ENCODE results near the gene PEAK1. TPM values are rescaled to one million over a fixed set of nuclear protein-coding genes. Genes with fewer than 3 reads are reported as not detected.
"Not testable (repeated sequence)": the region's sequence is repeated elsewhere in the genome, so short reads cannot be mapped to it uniquely, and the experiment has no call there.

PEAK1 gene
- total RNA-seq, 1 experiment from 2014 or later, result 13.8 TPM

DNA sequence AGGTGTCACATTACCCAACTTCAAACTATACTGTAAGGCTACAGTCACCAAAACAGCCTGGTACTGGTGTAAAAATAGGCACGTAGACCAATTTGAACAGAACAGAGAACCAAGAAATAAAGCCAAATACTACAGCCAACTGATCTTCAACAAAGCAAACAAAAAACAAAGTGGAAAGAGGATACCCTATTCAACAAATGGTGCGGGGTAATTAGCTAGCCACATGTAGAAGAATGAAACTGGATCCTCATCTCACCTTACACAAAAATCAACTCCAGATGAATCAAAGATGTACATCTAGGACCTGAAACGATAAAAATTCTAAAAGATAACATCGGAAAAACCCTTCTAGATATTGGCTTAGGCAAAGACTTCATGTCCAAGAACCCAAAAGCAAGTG lies 13.1 kb downstream of the PEAK1 start:
- Histone ChIP-seq H3K79me2 (ENCODE audit: low read length) (peaks cover 48% of the 10 kb centered on the region), H4K20me1 (ENCODE audit: low read length) (no peaks in the 10 kb centered on the region), H2AFZ (ENCODE audit: low read length) (no peak overlapping the region), H3K9me2 (replicated peaks; ENCODE audit: low read length) (no peaks in the 10 kb centered on the region), H3K36me3 (ENCODE audit: low read depth, low read length) (no peaks in the 10 kb centered on the region), H3K9me3 (ENCODE audit: low read length) (no peaks in the 10 kb centered on the region), H3K4me1 (ENCODE audit: insufficient read depth, low read length) (no peaks in the 10 kb centered on the region), H3K4me2 (ENCODE audit: low read length) (no peak overlapping the region), H3F3A (ENCODE audit: low read length, unreplicated experiment) (no peaks in the 10 kb centered on the region), H3K4me3 (ENCODE audit: low read length) (no peak overlapping the region), H3K27ac (ENCODE audit: low read length) (no peak overlapping the region), H3K27me3 (ENCODE audit: low read length) (no peaks in the 10 kb centered on the region), H3K9ac (ENCODE audit: low read length) (no peak overlapping the region)
- POLR2A ChIA-PET (ENCODE audit: unreplicated experiment), result no interaction called here
- CTCF ChIA-PET, result no interaction called here
- TF ChIP-seq EZH2phosphoT487 (IDR thresholded peaks at IDR 0.05; ENCODE audit: borderline replicate concordance, low read length) (no peak), EZH2 (IDR thresholded peaks at IDR 0.05; ENCODE audit: low read length, unreplicated experiment) (no peak)
- intact Hi-C loops (cut with micrococcal nuclease), result no loop called here
- no TSS peak for BruUV-seq (replicated peaks)
- DNase-seq (no peak), ATAC-seq (no peak)

DNA sequence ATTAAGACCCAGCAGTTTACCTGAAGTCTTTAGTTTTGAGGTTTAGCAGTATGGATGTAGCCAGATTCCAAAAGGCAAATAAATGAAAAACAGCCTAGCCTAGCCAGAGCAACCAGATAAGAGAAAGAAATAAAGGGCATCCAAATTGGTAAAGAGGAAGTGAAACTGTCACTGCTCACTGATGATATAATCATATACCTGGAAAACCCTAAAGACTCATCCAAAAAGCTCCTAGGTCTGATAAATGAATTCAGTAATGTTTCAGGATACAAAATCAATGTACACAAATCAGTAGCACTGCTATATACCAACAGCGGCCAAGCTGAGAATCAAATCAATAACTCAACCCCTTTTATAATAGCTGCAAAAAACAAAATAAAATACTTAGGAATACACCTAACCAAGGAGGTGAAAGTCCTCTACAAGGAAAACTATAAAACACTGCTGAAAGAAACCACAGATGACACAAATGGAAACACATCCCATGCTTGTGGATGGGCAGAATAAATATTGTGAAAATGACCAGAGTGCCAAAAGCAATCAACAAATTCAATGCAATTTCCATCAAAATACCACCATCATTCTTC lies 13.6 kb downstream of the PEAK1 start:
- POLR2A ChIA-PET (ENCODE audit: unreplicated experiment); H3K27me3 ChIP-seq (ENCODE audit: low read length); H4K20me1 ChIP-seq (ENCODE audit: low read length); DNase-seq; intact Hi-C loops (cut with micrococcal nuclease); H3K9me3 ChIP-seq (ENCODE audit: low read length); ATAC-seq; H3F3A ChIP-seq (ENCODE audit: low read length, unreplicated experiment); H3K9ac ChIP-seq (ENCODE audit: low read length); BruUV-seq (replicated peaks); H3K4me3 ChIP-seq (ENCODE audit: low read length); H3K9me2 ChIP-seq (replicated peaks; ENCODE audit: low read length); H3K4me1 ChIP-seq (ENCODE audit: insufficient read depth, low read length); H3K4me2 ChIP-seq (ENCODE audit: low read length); CTCF ChIA-PET; H3K27ac ChIP-seq (ENCODE audit: low read length); H3K36me3 ChIP-seq (ENCODE audit: low read depth, low read length); H2AFZ ChIP-seq (ENCODE audit: low read length): not testable (repeated sequence)
- peaks cover 46% of the 10 kb centered on the region for H3K79me2 ChIP-seq (ENCODE audit: low read length)

DNA sequence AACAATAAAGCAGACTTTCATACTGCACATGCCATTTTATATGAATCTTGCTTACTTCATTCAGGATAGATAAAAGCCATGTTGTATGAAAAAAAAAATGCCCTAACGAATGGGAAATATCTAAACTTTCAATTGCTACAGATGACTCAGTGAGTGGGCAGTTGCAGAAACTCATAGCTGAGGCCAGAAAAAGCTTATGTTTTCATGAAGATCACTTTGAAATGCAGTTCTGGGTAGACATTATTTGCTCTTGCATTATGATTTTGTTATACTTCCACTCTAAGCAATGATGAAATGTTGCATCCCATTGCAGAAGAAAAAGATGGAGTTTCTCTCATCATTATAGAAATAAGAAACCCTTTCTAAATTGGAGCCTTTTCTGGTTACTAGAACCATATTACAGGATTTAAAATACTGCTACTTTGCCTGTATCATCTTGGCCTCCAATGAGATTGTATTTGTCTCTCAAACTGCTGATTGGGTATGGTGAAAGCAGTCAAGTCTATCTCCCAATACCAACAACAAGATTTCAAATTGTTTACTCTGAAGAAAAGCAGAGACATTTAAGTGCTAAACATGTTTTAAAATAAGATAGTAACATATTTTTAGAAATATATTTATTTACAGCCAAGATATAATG lies 17.0 kb downstream of the PEAK1 start:
- H3K9me2 ChIP-seq (replicated peaks; ENCODE audit: low read length), result no peaks in the 10 kb centered on the region
- no peak overlapping the region for H3K27ac ChIP-seq (ENCODE audit: low read length)
- no peak overlapping the region for H2AFZ ChIP-seq (ENCODE audit: low read length)
- H3K79me2 ChIP-seq (ENCODE audit: low read length), result peaks cover 38% of the 10 kb centered on the region
- H3K4me3 ChIP-seq (ENCODE audit: low read length), result no peak overlapping the region
- H3K4me1 ChIP-seq (ENCODE audit: insufficient read depth, low read length), result no peaks in the 10 kb centered on the region
- no peak overlapping the region for H3K4me2 ChIP-seq (ENCODE audit: low read length)
- H3K36me3 ChIP-seq (ENCODE audit: low read depth, low read length), result peaks cover 17% of the 10 kb centered on the region; the same call in 1 of the 2 replicates
- intact Hi-C loops (cut with micrococcal nuclease), result no loop called here
- no peak overlapping the region for H3K9ac ChIP-seq (ENCODE audit: low read length)
- ChIA-PET CTCF (no interaction called here), POLR2A (ENCODE audit: unreplicated experiment) (no interaction called here)
- H4K20me1 ChIP-seq (ENCODE audit: low read length), result no peaks in the 10 kb centered on the region
- ATAC-seq (no peak), DNase-seq (no peak)
- no TSS peak for BruUV-seq (replicated peaks)
- H3K27me3 ChIP-seq (ENCODE audit: low read length), result no peaks in the 10 kb centered on the region
- TF ChIP-seq EZH2 (IDR thresholded peaks at IDR 0.05; ENCODE audit: low read length, unreplicated experiment), result no peak
- no peak for TF ChIP-seq EZH2phosphoT487 (IDR thresholded peaks at IDR 0.05; ENCODE audit: borderline replicate concordance, low read length)
- TF ChIP-seq, protein P1, sequence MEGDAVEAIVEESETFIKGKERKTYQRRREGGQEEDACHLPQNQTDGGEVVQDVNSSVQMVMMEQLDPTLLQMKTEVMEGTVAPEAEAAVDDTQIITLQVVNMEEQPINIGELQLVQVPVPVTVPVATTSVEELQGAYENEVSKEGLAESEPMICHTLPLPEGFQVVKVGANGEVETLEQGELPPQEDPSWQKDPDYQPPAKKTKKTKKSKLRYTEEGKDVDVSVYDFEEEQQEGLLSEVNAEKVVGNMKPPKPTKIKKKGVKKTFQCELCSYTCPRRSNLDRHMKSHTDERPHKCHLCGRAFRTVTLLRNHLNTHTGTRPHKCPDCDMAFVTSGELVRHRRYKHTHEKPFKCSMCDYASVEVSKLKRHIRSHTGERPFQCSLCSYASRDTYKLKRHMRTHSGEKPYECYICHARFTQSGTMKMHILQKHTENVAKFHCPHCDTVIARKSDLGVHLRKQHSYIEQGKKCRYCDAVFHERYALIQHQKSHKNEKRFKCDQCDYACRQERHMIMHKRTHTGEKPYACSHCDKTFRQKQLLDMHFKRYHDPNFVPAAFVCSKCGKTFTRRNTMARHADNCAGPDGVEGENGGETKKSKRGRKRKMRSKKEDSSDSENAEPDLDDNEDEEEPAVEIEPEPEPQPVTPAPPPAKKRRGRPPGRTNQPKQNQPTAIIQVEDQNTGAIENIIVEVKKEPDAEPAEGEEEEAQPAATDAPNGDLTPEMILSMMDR (conservative IDR thresholded peaks at IDR 0.05; ENCODE audit: low read depth, low read length), result no peak
- H3F3A ChIP-seq (ENCODE audit: low read length, unreplicated experiment), result no peaks in the 10 kb centered on the region
- peaks cover 16% of the 10 kb centered on the region for H3K9me3 ChIP-seq (ENCODE audit: low read length)

All from PC-3 (cell line).